Measurements from ENCODE around the gene NOL4L.

- no peak for TF ChIP-seq CTCF (conservative IDR thresholded peaks at IDR 0.05)
- TF ChIP-seq ZFX (IDR thresholded peaks at IDR 0.05), result no peak
Measured at GRCh38 chr20:32560482-32560988, 24.6 kb downstream of the NOL4L start.

Measured in C4-2B (cell line).